ENCODE data around the gene ATG3. TPM values are rescaled to one million over a fixed set of nuclear protein-coding genes. Genes with fewer than 3 reads are reported as not detected.
A peak's percentile ranks its signal among the peaks of the same experiment; 100 is the strongest.

The ATG3 gene
- 10 to 100 TPM; 56.1 to 73.6 (median 69.1) TPM for total RNA-seq
- 100 to 1,000 TPM in 1 of 3 donors, 10 to 100 TPM in 2; 25.3 to 128 (median 26.6) TPM for polyA plus RNA-seq
- long read RNA-seq, donor 1, transcript ATG3-201 (12 exons, 1,570 nt), result major isoform, 35 of 40 reads
- long read RNA-seq, donor 1, partial matches to known transcripts, result 0 of 40 reads
- long read RNA-seq, donor 1, other reads (novel, unspliced or antisense), result 0 of 40 reads
- long read RNA-seq, donor 2, transcript ATG3-201 (12 exons, 1,570 nt), result major isoform, 26 of 53 reads
- long read RNA-seq, donor 2, partial matches to known transcripts, result 15 of 53 reads
- long read RNA-seq, donor 2, other reads (novel, unspliced or antisense), result 9 of 53 reads
- long read RNA-seq, donor 3, transcript ATG3-201 (12 exons, 1,570 nt), result major isoform, 17 of 21 reads
- long read RNA-seq, donor 3, partial matches to known transcripts, result 0 of 21 reads
- long read RNA-seq, donor 3, other reads (novel, unspliced or antisense), result 0 of 21 reads
- long read RNA-seq, donor 4, transcript ATG3-201 (12 exons, 1,570 nt), result major isoform, 50 of 61 reads
- long read RNA-seq, donor 4, partial matches to known transcripts, result 1 of 61 reads
- long read RNA-seq, donor 4, other reads (novel, unspliced or antisense), result 9 of 61 reads
- long read RNA-seq, donor 5, transcript ATG3-201 (12 exons, 1,570 nt), result major isoform, 90 of 101 reads
- long read RNA-seq, donor 5, partial matches to known transcripts, result 2 of 101 reads
- long read RNA-seq, donor 5, other reads (novel, unspliced or antisense), result 4 of 101 reads
- long read RNA-seq, donor 6, transcript ATG3-201 (12 exons, 1,570 nt), result major isoform, 51 of 57 reads
- long read RNA-seq, donor 6, partial matches to known transcripts, result 4 of 57 reads
- long read RNA-seq, donor 6, other reads (novel, unspliced or antisense), result 1 of 57 reads
- long read RNA-seq, donor 7, transcript ATG3-201 (12 exons, 1,570 nt), result major isoform, 5 of 15 reads
- long read RNA-seq, donor 7, partial matches to known transcripts, result 6 of 15 reads
- long read RNA-seq, donor 7, other reads (novel, unspliced or antisense), result 0 of 15 reads
- long read RNA-seq, donor 8, transcript ATG3-201 (12 exons, 1,570 nt), result major isoform, 33 of 59 reads
- long read RNA-seq, donor 8, partial matches to known transcripts, result 14 of 59 reads
- long read RNA-seq, donor 8, other reads (novel, unspliced or antisense), result 10 of 59 reads
- long read RNA-seq, donor 9, transcript ATG3-201 (12 exons, 1,570 nt), result major isoform, 18 of 46 reads
- long read RNA-seq, donor 9, partial matches to known transcripts, result 22 of 46 reads
- long read RNA-seq, donor 9, other reads (novel, unspliced or antisense), result 0 of 46 reads
- long read RNA-seq, donor 10, transcript ATG3-201 (12 exons, 1,570 nt), result major isoform, 12 of 26 reads
- long read RNA-seq, donor 10, partial matches to known transcripts, result 5 of 26 reads
- long read RNA-seq, donor 10, other reads (novel, unspliced or antisense), result 6 of 26 reads

- intact Hi-C loops (cut with DNase I), result no loop called here
- peak; percentile 81 to 96 for TF ChIP-seq POLR2A (IDR thresholded peaks at IDR 0.05)
- TF ChIP-seq, protein P1, sequence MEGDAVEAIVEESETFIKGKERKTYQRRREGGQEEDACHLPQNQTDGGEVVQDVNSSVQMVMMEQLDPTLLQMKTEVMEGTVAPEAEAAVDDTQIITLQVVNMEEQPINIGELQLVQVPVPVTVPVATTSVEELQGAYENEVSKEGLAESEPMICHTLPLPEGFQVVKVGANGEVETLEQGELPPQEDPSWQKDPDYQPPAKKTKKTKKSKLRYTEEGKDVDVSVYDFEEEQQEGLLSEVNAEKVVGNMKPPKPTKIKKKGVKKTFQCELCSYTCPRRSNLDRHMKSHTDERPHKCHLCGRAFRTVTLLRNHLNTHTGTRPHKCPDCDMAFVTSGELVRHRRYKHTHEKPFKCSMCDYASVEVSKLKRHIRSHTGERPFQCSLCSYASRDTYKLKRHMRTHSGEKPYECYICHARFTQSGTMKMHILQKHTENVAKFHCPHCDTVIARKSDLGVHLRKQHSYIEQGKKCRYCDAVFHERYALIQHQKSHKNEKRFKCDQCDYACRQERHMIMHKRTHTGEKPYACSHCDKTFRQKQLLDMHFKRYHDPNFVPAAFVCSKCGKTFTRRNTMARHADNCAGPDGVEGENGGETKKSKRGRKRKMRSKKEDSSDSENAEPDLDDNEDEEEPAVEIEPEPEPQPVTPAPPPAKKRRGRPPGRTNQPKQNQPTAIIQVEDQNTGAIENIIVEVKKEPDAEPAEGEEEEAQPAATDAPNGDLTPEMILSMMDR (IDR thresholded peaks at IDR 0.05), result peak in 2 of 6 experiments; percentile 5 to 24
- 0 to 1% (median 0%) methylated on average over 17 to 58 of the region's 58 CpGs for WGBS, 4 donors
- Histone ChIP-seq H3K4me1 (replicated peaks in 1 of 2) (peaks cover 24 to 43% of the 10 kb centered on the region in 2 donors), H3K27me3 (no peaks in the 10 kb centered on the region), H3K9me3 (replicated peaks in 1 of 3) (no peaks in the 10 kb centered on the region), H3K36me3 (replicated peaks in 1 of 2) (peaks cover 0 to 5% of the 10 kb centered on the region in 2 donors), H3K4me3 (peak within 1 kb of the TSS; percentile 50 to 95 (median 80)), H3K27ac (peak within 1 kb of the TSS; percentile 97 to 99 (median 99))
- DNase-seq, result peak; percentile 98 to 99 (median 99)
Measured at GRCh38 chr3:112561734-112562529, at the start of gene ATG3, which contains the start of gene SLC35A5. TSS of gene ATG3 (minus strand) at chr3:112561962. CDS start at chr3:112561528, 434 bp downstream. TSS of gene SLC35A5 (plus strand) at chr3:112562045. CDS start at chr3:112563404, 1,359 bp downstream.

DNA sequence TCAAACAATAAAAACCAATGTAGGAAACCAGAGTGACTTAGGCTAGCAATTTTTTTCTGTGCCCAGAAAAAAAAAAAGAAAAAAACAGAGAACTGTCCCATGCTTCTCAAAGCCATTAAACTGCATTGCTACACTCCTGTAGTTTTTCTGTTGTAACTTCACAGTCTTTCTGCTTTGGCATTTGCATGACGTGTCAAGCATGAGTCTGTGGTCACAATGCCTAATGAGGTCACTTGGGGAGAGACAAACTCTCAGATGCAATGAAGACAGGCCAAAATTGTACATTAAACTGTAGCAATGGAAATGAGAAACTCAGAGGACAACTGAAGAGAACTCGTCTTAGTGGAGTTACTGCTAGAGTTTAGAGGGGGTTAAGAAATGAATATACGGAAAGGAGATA, 48.4 kb upstream of the ATG3 start:
- DNase-seq, result no peak
- TF ChIP-seq, protein P1 (IDR thresholded peaks at IDR 0.05), result no peak
- no peak for TF ChIP-seq POLR2A (IDR thresholded peaks at IDR 0.05)
- H3K36me3 ChIP-seq (replicated peaks in 1 of 2), result no peaks in the 10 kb centered on the region
- no peak overlapping the region for H3K4me3 ChIP-seq
- no peaks in the 10 kb centered on the region for H3K4me1 ChIP-seq (replicated peaks in 1 of 2)
- intact Hi-C loops (cut with DNase I), result no loop called here
- H3K27ac ChIP-seq, result no peak overlapping the region
- peaks cover 0 to 4% (median 0%) of the 10 kb centered on the region in 3 donors for H3K9me3 ChIP-seq (replicated peaks in 1 of 3)
- WGBS, 4 donors, result 85 to 99% (median 90%) methylated on average over 3 of the region's 3 CpGs
- H3K27me3 ChIP-seq, result no peaks in the 10 kb centered on the region

- intact Hi-C loops (cut with DNase I), result no loop called here
- no peak for DNase-seq
- no peak for TF ChIP-seq POLR2A (IDR thresholded peaks at IDR 0.05)
- TF ChIP-seq, protein P1 (IDR thresholded peaks at IDR 0.05), result no peak
- no peaks in the 10 kb centered on the region for H3K4me1 ChIP-seq (replicated peaks in 1 of 2)
- H3K36me3 ChIP-seq (replicated peaks in 1 of 2), result no peaks in the 10 kb centered on the region
- H3K9me3 ChIP-seq (replicated peaks in 1 of 3), result peaks cover 0 to 4% (median 0%) of the 10 kb centered on the region in 3 donors
- H3K27me3 ChIP-seq, result no peaks in the 10 kb centered on the region
- H3K27ac ChIP-seq, result no peak overlapping the region
- H3K4me3 ChIP-seq, result no peak overlapping the region
Measured at GRCh38 chr3:112607863-112608262, 46.1 kb upstream of the ATG3 start.
